ENCODE data around the gene LRP1.

DNA sequence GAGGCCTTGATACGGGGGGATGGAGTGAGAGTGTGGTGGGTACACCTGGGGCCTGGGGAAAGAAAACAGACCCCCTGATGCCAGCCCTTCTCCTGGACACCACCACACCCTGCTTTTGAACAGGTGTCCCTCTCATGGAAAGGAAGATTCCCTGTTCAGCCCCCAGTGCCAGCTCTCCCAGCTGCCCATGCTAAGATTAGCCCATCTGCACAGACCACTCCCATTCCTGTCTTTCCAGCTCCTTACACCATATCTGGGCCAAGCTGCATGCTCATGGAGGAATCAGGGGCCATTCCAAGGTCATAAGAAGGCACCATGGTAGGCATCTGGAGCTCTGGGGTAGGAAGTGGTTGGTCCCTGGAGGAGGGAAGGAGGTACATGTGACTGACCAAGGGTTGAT lies 29.7 kb upstream of the LRP1 start:
- TF ChIP-seq, protein P1, sequence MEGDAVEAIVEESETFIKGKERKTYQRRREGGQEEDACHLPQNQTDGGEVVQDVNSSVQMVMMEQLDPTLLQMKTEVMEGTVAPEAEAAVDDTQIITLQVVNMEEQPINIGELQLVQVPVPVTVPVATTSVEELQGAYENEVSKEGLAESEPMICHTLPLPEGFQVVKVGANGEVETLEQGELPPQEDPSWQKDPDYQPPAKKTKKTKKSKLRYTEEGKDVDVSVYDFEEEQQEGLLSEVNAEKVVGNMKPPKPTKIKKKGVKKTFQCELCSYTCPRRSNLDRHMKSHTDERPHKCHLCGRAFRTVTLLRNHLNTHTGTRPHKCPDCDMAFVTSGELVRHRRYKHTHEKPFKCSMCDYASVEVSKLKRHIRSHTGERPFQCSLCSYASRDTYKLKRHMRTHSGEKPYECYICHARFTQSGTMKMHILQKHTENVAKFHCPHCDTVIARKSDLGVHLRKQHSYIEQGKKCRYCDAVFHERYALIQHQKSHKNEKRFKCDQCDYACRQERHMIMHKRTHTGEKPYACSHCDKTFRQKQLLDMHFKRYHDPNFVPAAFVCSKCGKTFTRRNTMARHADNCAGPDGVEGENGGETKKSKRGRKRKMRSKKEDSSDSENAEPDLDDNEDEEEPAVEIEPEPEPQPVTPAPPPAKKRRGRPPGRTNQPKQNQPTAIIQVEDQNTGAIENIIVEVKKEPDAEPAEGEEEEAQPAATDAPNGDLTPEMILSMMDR (IDR thresholded peaks at IDR 0.05; ENCODE audit: insufficient read depth, low read length), result no peak
- TF ChIP-seq POLR2AphosphoS5 (IDR thresholded peaks at IDR 0.05; ENCODE audit: low read depth) (no peak), REST (IDR thresholded peaks at IDR 0.05; ENCODE audit: insufficient replicate concordance, low read depth) (no peak), GABPA (IDR thresholded peaks at IDR 0.05; ENCODE audit: low read depth) (no peak)
